GM12878 (cell line): ENCODE results near the gene FTO. TPM values are rescaled to one million over a fixed set of nuclear protein-coding genes. Genes with fewer than 3 reads are reported as not detected.

Experiments
- ATAC-seq: fragments of 200-7000 bp; cut with Tn5 transposase; 3 replicates; pipeline ENCODE4 v1.9.1; 2020; ENCODE audit warnings: mild to moderate bottlenecking, moderate library complexity
- BruUV-seq: library from RNA; stranded (reverse); fragments of 400-500 nt; replicated peaks from 2 replicates; lab custom pipeline; 2021; lab: Mats Ljungman, UMichigan
- CTCF ChIA-PET: fragments of 300-600 bp; sonication (Branson Sonifier 250); formaldehyde crosslinking; extraction: SDS; loops from one replicate; lab custom pipeline; 2021; ENCODE audit warnings: inconsistent platforms; lab: Yijun Ruan, JAX
- POLR2A ChIA-PET: fragments of 350-600 bp; formaldehyde crosslinking; extraction: SDS; loops from one replicate; lab custom pipeline; 2021; ENCODE audit warnings: inconsistent platforms; lab: Charles Lee
- RAD21 ChIA-PET: fragments of 300-600 bp; sonication (Branson Sonifier 250); formaldehyde crosslinking; loops from one replicate; lab custom pipeline; 2023; ENCODE audit warnings: antibody characterized with exemption; ENCODE audit not compliant: unreplicated experiment; lab: Charles Lee
- SMC1A ChIA-PET: fragments of 300-600 bp; sonication (Branson Sonifier 250); formaldehyde crosslinking; loops from one replicate; lab custom pipeline; 2023; ENCODE audit not compliant: unreplicated experiment, uncharacterized antibody; lab: Charles Lee
- DNase-seq: peaks from one replicate; pipeline ENCODE4 v3.0.0-alpha.2; 2011; ENCODE audit warnings: low read depth, low spot score
- FAIRE-seq: peaks from 3 replicates; lab custom pipeline; 2011; peaks lifted over from hg19 to GRCh38; lab: Jason Lieb, UNC
- H2AFZ ChIP-seq: 2 replicates; pipeline ENCODE4 v1.6.0; 2011; ENCODE audit warnings: low read depth, low read length, control low read depth; ENCODE audit not compliant: control insufficient read depth
- H3K27ac ChIP-seq: 2 replicates; pipeline ENCODE4 v1.5.1; 2011; ENCODE audit warnings: control low read depth; ENCODE audit not compliant: control insufficient read depth, insufficient read depth
- H3K27me3 ChIP-seq, 2 experiments: replicated peaks in 1 of 2; 2 replicates each; pipeline versions ENCODE4 v1.6.0 to v1.6.1; 2011; ENCODE audit warnings: low read length in 1 of 2; ENCODE audit not compliant: control insufficient read depth in 2 of 2, insufficient read depth in 2 of 2
- H3K36me3 ChIP-seq, 2 experiments: 2 replicates each; pipeline ENCODE4 v1.5.1; 2011; ENCODE audit warnings: low read length in 1 of 2; ENCODE audit not compliant: control insufficient read depth in 2 of 2, insufficient read depth in 2 of 2
- H3K4me1 ChIP-seq: 2 replicates; pipeline ENCODE4 v1.6.1; 2011; ENCODE audit warnings: mild to moderate bottlenecking, low read length, moderate library complexity, mixed read lengths; ENCODE audit not compliant: control insufficient read depth, insufficient read depth
- H3K4me2 ChIP-seq: 2 replicates; pipeline ENCODE4 v1.6.0; 2011; ENCODE audit warnings: control low read depth; ENCODE audit not compliant: control insufficient read depth, insufficient read depth
- H3K4me3 ChIP-seq: fragments of 200-600 bp; sonication (generic); 2 replicates; pipeline ENCODE4 v1.5.1; 2016
- H3K79me2 ChIP-seq: 2 replicates; pipeline ENCODE4 v1.6.0; 2011; ENCODE audit warnings: low read length; ENCODE audit not compliant: control insufficient read depth, insufficient read depth
- H3K9ac ChIP-seq: 2 replicates; pipeline ENCODE4 v1.8.0; 2011; ENCODE audit warnings: low read length, control low read depth, mixed read lengths; ENCODE audit not compliant: control insufficient read depth, insufficient read depth
- H3K9me3 ChIP-seq: replicated peaks from 3 replicates; pipeline ENCODE4 v1.5.1; 2011; ENCODE audit warnings: mild to moderate bottlenecking, low read length; ENCODE audit not compliant: control insufficient read depth, insufficient read depth
- H4K20me1 ChIP-seq: 2 replicates; pipeline ENCODE4 v1.6.0; 2011; ENCODE audit not compliant: control insufficient read depth, insufficient read depth
- EED ChIP-seq: sonication (generic); IDR thresholded peaks from 2 replicates; pipeline ENCODE4 v1.6.1; 2016; ENCODE audit warnings: antibody characterized with exemption, low read depth
- HSF1 ChIP-seq: fragments of 150-350 bp; IDR thresholded peaks from 2 replicates; pipeline ENCODE4 v1.6.1; 2014; ENCODE audit warnings: mild to moderate bottlenecking, low read depth, low read length
- KAT2A ChIP-seq: conservative IDR thresholded peaks from 2 replicates; pipeline ENCODE4 v1.6.1; 2011; ENCODE audit warnings: low read depth, low read length; ENCODE audit not compliant: control insufficient read depth
- KLF5 ChIP-seq: fragments of 450-650 bp; IDR thresholded peaks from 2 replicates; pipeline ENCODE4 v1.6.1; 2014; ENCODE audit warnings: mild to moderate bottlenecking; ENCODE audit not compliant: partially characterized antibody
- MTA2 ChIP-seq: fragments of 450-650 bp; IDR thresholded peaks from 2 replicates; pipeline ENCODE4 v1.6.1; 2016; ENCODE audit warnings: low read depth, mild to moderate bottlenecking, moderate library complexity
- NBN ChIP-seq: fragments of 450-650 bp; IDR thresholded peaks from 2 replicates; pipeline ENCODE4 v1.6.1; 2016
- RAD51 ChIP-seq: fragments of 450-650 bp; IDR thresholded peaks from 2 replicates; pipeline ENCODE4 v1.6.1; 2016; ENCODE audit warnings: moderate library complexity, mild to moderate bottlenecking, inconsistent platforms
- RUNX3 ChIP-seq: IDR thresholded peaks from 2 replicates; pipeline ENCODE4 v1.6.1; 2012; ENCODE audit warnings: low read length, inconsistent platforms
- SIX5 ChIP-seq: IDR thresholded peaks from 2 replicates; pipeline ENCODE4 v1.6.1; 2011; ENCODE audit warnings: mild to moderate bottlenecking, low read depth, low read length, moderate library complexity; ENCODE audit not compliant: severe bottlenecking
- SUZ12 ChIP-seq: fragments of 200-600 bp; sonication (generic); IDR thresholded peaks from one replicate; pipeline ENCODE4 v1.6.1; 2018; ENCODE audit warnings: antibody characterized with exemption, mild to moderate bottlenecking; ENCODE audit not compliant: unreplicated experiment
- TAF1 ChIP-seq: IDR thresholded peaks from 2 replicates; pipeline ENCODE4 v1.6.1; 2011; ENCODE audit warnings: mild to moderate bottlenecking, low read depth, low read length, borderline replicate concordance
- WGBS: methylation state at CpG from one replicate; pipeline ENCODE4 v1.1.6; 2016; ENCODE audit warnings: low lambda C conversion rate; ENCODE audit not compliant: insufficient replicate concordance, insufficient coverage; ENCODE audit errors: missing lambda C conversion rate; 5-methylcytosine and 5-hydroxymethylcytosine counted together
- in situ Hi-C: fragments of 300-500 bp; cut with MboI; formaldehyde crosslinking; loops from 9 replicates; pipeline ENCODE4 v1.14.3; 2018; ENCODE audit warnings: mixed read lengths
- intact Hi-C: fragments of 100-400 bp; cut with micrococcal nuclease; formaldehyde crosslinking; loops from one replicate; pipeline ENCODE4 v1.14.2; 2022; ENCODE audit not compliant: unreplicated experiment
- polyA plus RNA-seq, 11 experiments: library from polyadenylated mRNA; depleted of rRNA in 4 of 11; unstranded in 6 of 11; stranded (reverse) in 5 of 11; fragments of >200 nt; fragmentation: Nextera tagmentation in 4 of 11; fragmentation: Illumina TruSeq in 1 of 11; extraction: Ambion mirVana in 4 of 11; extraction: Trizol in 1 of 11; gene quantifications; 1 replicate in 1 of 11; 2 replicates in 10 of 11; pipeline versions ENCODE4 v1.2.1 to v1.2.3, GENCODE V29; 2011 to 2016; ENCODE audit warnings: inconsistent platforms in 2 of 11, missing spikeins in 2 of 11, low read depth in 1 of 11
- total RNA-seq, 4 experiments: library from RNA; depleted of rRNA in 3 of 4; stranded (reverse); fragments of >200 nt in 3 of 4; fragmentation: Illumina TruSeq in 1 of 4; extraction: Trizol in 1 of 4; gene quantifications; 2 replicates each; pipeline versions ENCODE4 v1.2.1 to v1.2.3, GENCODE V29; 2013 to 2021

FTO gene
- total and polyA plus RNA-seq, 10 of the 15 experiments (the other 5 are each of a cell fraction or from before 2014, with no cell fraction given), result 20.1 to 55.0 (median 47.0) TPM

- Histone ChIP-seq H3K4me2 (no peak overlapping the region), H3K4me1 (no peaks in the 10 kb centered on the region), H3K4me3 (no peak overlapping the region), H3K27ac (no peak overlapping the region), H4K20me1 (no peaks in the 10 kb centered on the region), H3K9ac (no peak overlapping the region), H3K79me2 (no peaks in the 10 kb centered on the region), H2AFZ (no peak overlapping the region), H3K27me3 (no peaks in the 10 kb centered on the region), H3K36me3 (no peaks in the 10 kb centered on the region), H3K9me3 (no peaks in the 10 kb centered on the region)
- SMC1A ChIA-PET, result no interaction called here
- DNase-seq (no peak), FAIRE-seq (no peak), ATAC-seq (no peak)
- RAD21 ChIA-PET, result no interaction called here
- 93% methylated on average over 17 of the region's 17 CpGs for WGBS
- in situ Hi-C loops (no loop called here), intact Hi-C loops (no loop called here)
- BruUV-seq, result no TSS peak
- TF ChIP-seq KLF5 (no peak), MTA2 (no peak), SIX5 (no peak), NBN (no peak), KAT2A (no peak), EED (no peak)
- CTCF ChIA-PET, result no interaction called here
- POLR2A ChIA-PET, result no interaction called here
Measured at GRCh38 chr16:54116124-54116655, 412.2 kb downstream of the FTO start.

GRCh38 chr16:54118846-54119245 lies 414.9 kb downstream of the FTO start:
- CTCF ChIA-PET, result no interaction called here
- Histone ChIP-seq H3K27me3 (no peaks in the 10 kb centered on the region), H2AFZ (no peak overlapping the region), H4K20me1 (no peaks in the 10 kb centered on the region), H3K9ac (no peak overlapping the region), H3K27ac (no peak overlapping the region), H3K79me2 (no peaks in the 10 kb centered on the region), H3K4me2 (no peak overlapping the region), H3K4me1 (no peaks in the 10 kb centered on the region), H3K9me3 (no peaks in the 10 kb centered on the region), H3K36me3 (no peaks in the 10 kb centered on the region), H3K4me3 (no peak overlapping the region)
- BruUV-seq, result no TSS peak
- TF ChIP-seq RUNX3 (no peak), SUZ12 (no peak), RAD51 (no peak), HSF1 (no peak), TAF1 (no peak)
- no peak for FAIRE-seq
- no peak for DNase-seq
- ATAC-seq, result no peak
- RAD21 ChIA-PET, result no interaction called here
- in situ Hi-C loops (no loop called here), intact Hi-C loops (no loop called here)
- POLR2A ChIA-PET, result no interaction called here
- SMC1A ChIA-PET, result interaction anchor here (0.7 kb wide), 1 partner anchor 517 kb away, joined by 3 read pairs; no protein-coding TSS in a partner anchor
- 39% methylated on average over 3 of the region's 3 CpGs for WGBS
